Colonic mucosa (tissue), 4 donors: ENCODE results near the gene SPECC1L. TPM values are rescaled to one million over a fixed set of nuclear protein-coding genes. Genes with fewer than 3 reads are reported as not detected.

ENCODE experiments used
- DNase-seq: peaks from one replicate; pipeline ENCODE4 v3.0.0-alpha.2; 2020
- H3K27ac ChIP-seq: fragments of 200-600 bp; one replicate; pipeline ENCODE4 v1.8.0; 2021
- H3K27me3 ChIP-seq: fragments of 200-600 bp; one replicate; pipeline ENCODE4 v1.8.0; 2021
- H3K36me3 ChIP-seq: fragments of 200-600 bp; one replicate; pipeline ENCODE4 v1.8.0; 2021
- H3K4me1 ChIP-seq: fragments of 200-600 bp; one replicate; pipeline ENCODE4 v1.8.0; 2021; ENCODE audit warnings: mild to moderate bottlenecking
- H3K4me3 ChIP-seq: fragments of 200-600 bp; one replicate; pipeline ENCODE4 v1.8.0; 2021
- H3K9ac ChIP-seq, 2 donors: one replicate each; pipeline ENCODE4 v1.7.0; 2013; ENCODE audit warnings: control low read depth in 2 of 2, low read depth in 2 of 2, low read length in 2 of 2
- H3K9me3 ChIP-seq: fragments of 200-600 bp; one replicate; pipeline ENCODE4 v1.8.0; 2021
- intact Hi-C: fragments of 100-400 bp; cut with DNase I; formaldehyde crosslinking; loops from one replicate; pipeline ENCODE4 v1.14.1; 2022
- total RNA-seq, 2 donors: library from RNA; stranded (reverse); fragmentation: NEBNext Ultra II Directional in 1 of 2; extraction: Animal tissue kit (Norgen Biotek cat#: 25700) in 1 of 2; gene quantifications; one replicate each; pipeline ENCODE4 v1.2.1, GENCODE V29; 2021
- TF ChIP-seq, protein P1 (sequence below): fragments of 200-600 bp; IDR thresholded peaks from one replicate; pipeline ENCODE4 v1.8.0; 2022; ENCODE audit warnings: antibody characterized with exemption, mild to moderate bottlenecking
- donor health status: healthy.
- donor health status: DM: no; HTN: no; CAD: no.
- donor health status: DM: no; HTN: no; CAD: no.

SPECC1L gene
- total RNA-seq, 2 donors from 2014 or later: 45.3 to 55.3 TPM

GRCh38 chr22:24394254-24394653 is 123.6 kb downstream of the SPECC1L start:
- no peak for DNase-seq
- H3K36me3 ChIP-seq: no peaks in the 10 kb centered on the region
- no peak overlapping the region for H3K4me3 ChIP-seq
- intact Hi-C loops: loop anchor here (10.0 kb wide), 1 partner anchor 59 kb away; no protein-coding TSS in a partner anchor
- no peak overlapping the region for H3K9ac ChIP-seq
- no peaks in the 10 kb centered on the region for H3K4me1 ChIP-seq
- H3K27ac ChIP-seq: no peak overlapping the region
- TF ChIP-seq, protein P1, sequence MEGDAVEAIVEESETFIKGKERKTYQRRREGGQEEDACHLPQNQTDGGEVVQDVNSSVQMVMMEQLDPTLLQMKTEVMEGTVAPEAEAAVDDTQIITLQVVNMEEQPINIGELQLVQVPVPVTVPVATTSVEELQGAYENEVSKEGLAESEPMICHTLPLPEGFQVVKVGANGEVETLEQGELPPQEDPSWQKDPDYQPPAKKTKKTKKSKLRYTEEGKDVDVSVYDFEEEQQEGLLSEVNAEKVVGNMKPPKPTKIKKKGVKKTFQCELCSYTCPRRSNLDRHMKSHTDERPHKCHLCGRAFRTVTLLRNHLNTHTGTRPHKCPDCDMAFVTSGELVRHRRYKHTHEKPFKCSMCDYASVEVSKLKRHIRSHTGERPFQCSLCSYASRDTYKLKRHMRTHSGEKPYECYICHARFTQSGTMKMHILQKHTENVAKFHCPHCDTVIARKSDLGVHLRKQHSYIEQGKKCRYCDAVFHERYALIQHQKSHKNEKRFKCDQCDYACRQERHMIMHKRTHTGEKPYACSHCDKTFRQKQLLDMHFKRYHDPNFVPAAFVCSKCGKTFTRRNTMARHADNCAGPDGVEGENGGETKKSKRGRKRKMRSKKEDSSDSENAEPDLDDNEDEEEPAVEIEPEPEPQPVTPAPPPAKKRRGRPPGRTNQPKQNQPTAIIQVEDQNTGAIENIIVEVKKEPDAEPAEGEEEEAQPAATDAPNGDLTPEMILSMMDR: no peak
- H3K9me3 ChIP-seq: no peaks in the 10 kb centered on the region
- H3K27me3 ChIP-seq: no peaks in the 10 kb centered on the region

- Histone ChIP-seq H3K27ac (no peak overlapping the region), H3K9ac (no peak overlapping the region), H3K4me1 (peaks cover 7% of the 10 kb centered on the region), H3K9me3 (no peaks in the 10 kb centered on the region), H3K4me3 (no peak overlapping the region), H3K36me3 (no peaks in the 10 kb centered on the region), H3K27me3 (no peaks in the 10 kb centered on the region)
- no peak for DNase-seq
- intact Hi-C loops: loop anchor here (10.0 kb wide), 1 partner anchor 64 kb away; no protein-coding TSS in a partner anchor
- TF ChIP-seq, protein P1: no peak
Observed at GRCh38 chr22:24398409-24398808, 127.8 kb downstream of the SPECC1L start.

DNA sequence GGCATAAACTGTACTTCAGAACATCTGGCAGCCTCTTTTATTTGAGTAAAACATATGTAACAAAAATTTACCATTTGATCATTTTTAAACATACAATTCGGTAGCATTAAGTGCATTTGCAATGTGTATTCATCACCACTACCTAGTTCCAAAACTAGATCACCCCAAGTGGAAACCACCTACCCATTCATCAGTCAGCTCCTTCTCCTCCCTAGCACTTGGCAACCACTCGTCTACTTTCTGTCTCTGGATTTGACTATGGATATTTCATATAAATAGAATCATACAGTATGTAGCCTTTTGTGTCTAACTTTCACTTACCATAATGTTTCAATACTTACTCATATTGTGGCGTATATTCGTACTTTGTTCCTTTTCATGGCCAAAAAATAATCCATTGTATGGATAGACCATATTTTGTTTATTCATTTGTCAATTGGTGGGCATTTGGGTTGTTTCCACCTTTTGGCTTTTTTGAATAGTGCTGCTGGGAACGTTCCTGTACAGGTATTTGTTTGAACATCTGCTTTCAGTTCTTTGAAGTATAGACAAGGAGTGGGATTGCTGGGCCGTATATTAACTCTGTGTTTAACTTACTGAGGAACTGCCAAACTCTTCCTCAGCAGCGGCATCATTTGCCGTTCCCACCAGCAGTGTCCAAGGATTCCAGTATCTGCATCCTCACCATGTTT is 129.5 kb downstream of the SPECC1L start:
- Histone ChIP-seq H3K4me1 (peaks cover 10% of the 10 kb centered on the region), H3K4me3 (no peak overlapping the region), H3K27me3 (no peaks in the 10 kb centered on the region), H3K9me3 (no peaks in the 10 kb centered on the region), H3K9ac (no peak overlapping the region), H3K36me3 (no peaks in the 10 kb centered on the region), H3K27ac (peak overlapping the region; percentile 53)
- DNase-seq: no peak
- TF ChIP-seq, protein P1: no peak
- intact Hi-C loops: no loop called here

- Histone ChIP-seq H3K4me1 (peaks cover 10% of the 10 kb centered on the region), H3K9me3 (no peaks in the 10 kb centered on the region), H3K27ac (peak overlapping the region; percentile 53), H3K36me3 (no peaks in the 10 kb centered on the region), H3K9ac (no peak overlapping the region), H3K27me3 (no peaks in the 10 kb centered on the region), H3K4me3 (no peak overlapping the region)
- TF ChIP-seq, protein P1: no peak
- DNase-seq: no peak
- intact Hi-C loops: no loop called here
Observed at GRCh38 chr22:24400726-24401596, 130.3 kb downstream of the SPECC1L start.

DNA sequence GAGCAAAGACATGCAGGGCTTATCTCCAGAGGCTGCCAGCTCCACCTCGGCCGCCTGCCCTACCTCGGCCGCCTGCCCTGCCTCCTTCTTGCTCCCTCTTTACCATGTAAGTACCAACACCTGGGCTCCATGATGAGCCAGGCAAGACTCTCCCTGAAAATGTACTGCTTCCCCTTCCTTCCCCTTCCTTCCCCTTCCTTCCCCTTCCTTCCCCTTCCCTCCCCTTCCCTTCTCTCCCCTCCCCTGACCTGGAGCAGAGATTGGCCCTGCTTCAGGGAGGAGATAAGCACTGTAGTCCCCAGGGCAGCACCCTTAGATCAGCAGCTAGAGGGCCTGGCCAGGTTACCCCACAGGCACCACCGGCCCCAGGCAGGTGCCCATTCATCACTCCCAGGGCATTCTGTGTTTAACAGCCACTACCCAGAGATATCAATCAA is 131.3 kb downstream of the SPECC1L start:
- Histone ChIP-seq H3K27me3 (no peaks in the 10 kb centered on the region), H3K9me3 (no peaks in the 10 kb centered on the region), H3K27ac (peak overlapping the region; percentile 53), H3K36me3 (no peaks in the 10 kb centered on the region), H3K9ac (peak overlapping the region in 1 of 2 donors; percentile 21), H3K4me3 (no peak overlapping the region), H3K4me1 (peaks cover 10% of the 10 kb centered on the region)
- no peak for DNase-seq
- intact Hi-C loops: no loop called here
- TF ChIP-seq, protein P1: no peak
